HepG2 (cell line): ENCODE measurements around the gene TAS2R13. TPM values are rescaled to one million over a fixed set of nuclear protein-coding genes. Genes with fewer than 3 reads are reported as not detected.

Source experiments
- DMAP1 ChIP-seq: IDR thresholded peaks from 2 replicates; pipeline ENCODE4 v1.6.1; 2016
- EP300 ChIP-seq, 3 experiments: sonication (generic) in 1 of 3; formaldehyde crosslinking in 1 of 3; IDR thresholded peaks; 2 replicates each; pipeline versions ENCODE4 v1.5.1 to v1.6.1; 2011 to 2020; ENCODE audit warnings: low read depth in 2 of 3, low read length in 2 of 3, borderline replicate concordance in 1 of 3, improper control_type of control experiment in 1 of 3, mild to moderate bottlenecking in 1 of 3, missing genetic modification reagents in 1 of 3, moderate library complexity in 1 of 3
- FIP1L1 ChIP-seq: fragments of 200-400 bp; formaldehyde crosslinking; IDR thresholded peaks from 2 replicates; pipeline ENCODE4 v1.6.1; 2018; ENCODE audit warnings: low read depth, mild to moderate bottlenecking, low read length, moderate library complexity, borderline replicate concordance; ENCODE audit not compliant: insufficient read depth
- FOSL1 ChIP-seq: sonication (generic); formaldehyde crosslinking; IDR thresholded peaks from 2 replicates; pipeline ENCODE4 v1.9.0; 2021; ENCODE audit warnings: missing genetic modification reagents, borderline replicate concordance
- MIER3 ChIP-seq: IDR thresholded peaks from 2 replicates; pipeline ENCODE4 v1.6.1; 2016; ENCODE audit warnings: missing compliant biosample characterization, borderline replicate concordance
- MYC ChIP-seq: sonication (generic); formaldehyde crosslinking; IDR thresholded peaks from 2 replicates; pipeline ENCODE4 v1.9.0; 2021; ENCODE audit warnings: missing genetic modification reagents, borderline replicate concordance
- PHF21A ChIP-seq: sonication (generic); formaldehyde crosslinking; IDR thresholded peaks from 2 replicates; pipeline ENCODE4 v1.5.0; 2020; ENCODE audit warnings: mild to moderate bottlenecking, missing genetic modification reagents
- REPIN1 ChIP-seq: sonication (generic); formaldehyde crosslinking; IDR thresholded peaks from 2 replicates; pipeline ENCODE4 v1.8.0; 2022; ENCODE audit warnings: missing genetic modification reagents, low read depth, mild to moderate bottlenecking, borderline replicate concordance
- SP4 ChIP-seq: sonication (generic); formaldehyde crosslinking; IDR thresholded peaks from 2 replicates; pipeline ENCODE4 v1.8.1; 2023; ENCODE audit warnings: mild to moderate bottlenecking, missing genetic modification reagents
- TARDBP ChIP-seq: sonication (generic); formaldehyde crosslinking; IDR thresholded peaks from 2 replicates; pipeline ENCODE4 v1.8.0; 2022; ENCODE audit warnings: mild to moderate bottlenecking, missing genetic modification reagents
- U2AF1 ChIP-seq: fragments of 200-400 bp; formaldehyde crosslinking; optimal IDR thresholded peaks from 2 replicates; pipeline ENCODE3; 2017; ENCODE audit warnings: mild to moderate bottlenecking, low read depth, low read length
- WIZ ChIP-seq: sonication (generic); formaldehyde crosslinking; IDR thresholded peaks from 2 replicates; pipeline ENCODE4 v1.5.1; 2020; ENCODE audit warnings: mild to moderate bottlenecking, missing genetic modification reagents
- ZBTB21 ChIP-seq: sonication (generic); formaldehyde crosslinking; IDR thresholded peaks from 2 replicates; pipeline ENCODE4 v1.4.0; 2020; ENCODE audit warnings: missing genetic modification reagents
- ZNF256 ChIP-seq: sonication (generic); formaldehyde crosslinking; conservative IDR thresholded peaks from 2 replicates; pipeline ENCODE4 v1.4.0; 2020; ENCODE audit warnings: missing genetic modification reagents
- ZNF430 ChIP-seq: sonication (generic); formaldehyde crosslinking; IDR thresholded peaks from 2 replicates; pipeline ENCODE4 v1.9.0; 2021; ENCODE audit warnings: mild to moderate bottlenecking, missing genetic modification reagents
- ZNF879 ChIP-seq: sonication (generic); formaldehyde crosslinking; IDR thresholded peaks from 2 replicates; pipeline ENCODE4 v1.8.1; 2023; ENCODE audit warnings: missing genetic modification reagents
- ZSCAN22 ChIP-seq: sonication (generic); formaldehyde crosslinking; IDR thresholded peaks from 2 replicates; pipeline ENCODE4 v1.4.0; 2020; ENCODE audit warnings: mild to moderate bottlenecking, missing genetic modification reagents
- polyA plus RNA-seq, 8 experiments: library from polyadenylated mRNA; depleted of rRNA in 3 of 8; stranded (reverse) in 7 of 8; unstranded in 1 of 8; fragments of >200 nt; fragmentation: Illumina TruSeq in 4 of 8; extraction: Trizol in 4 of 8; gene quantifications; 2 replicates each; pipeline versions ENCODE4 v1.2.1 to v1.2.3, GENCODE V29; 2011 to 2016; ENCODE audit warnings: low read depth in 4 of 8, missing spikeins in 1 of 8, mixed read lengths in 1 of 8; ENCODE audit not compliant: insufficient read depth in 1 of 8
- total RNA-seq, 5 experiments: library from RNA; depleted of rRNA; stranded (reverse); fragments of >200 nt; fragmentation: Illumina TruSeq; extraction: Trizol; gene quantifications; 2 replicates each; pipeline ENCODE4 v1.2.3, GENCODE V29; 2016; ENCODE audit warnings: low read depth in 1 of 5
- TF ChIP-seq, protein P1 (sequence below): sonication (generic); formaldehyde crosslinking; IDR thresholded peaks from 2 replicates; pipeline ENCODE4 v1.4.0; 2020; ENCODE audit warnings: mild to moderate bottlenecking, missing genetic modification reagents
- TF ChIP-seq, protein P2 (sequence below): sonication (generic); formaldehyde crosslinking; IDR thresholded peaks from 2 replicates; pipeline ENCODE4 v1.4.0; 2020; ENCODE audit warnings: mild to moderate bottlenecking, missing genetic modification reagents
- TF ChIP-seq, protein P3 (sequence below): sonication (generic); formaldehyde crosslinking; IDR thresholded peaks from 2 replicates; pipeline ENCODE4 v1.4.0; 2020; ENCODE audit warnings: missing genetic modification reagents

The TAS2R13 gene
- total and polyA plus RNA-seq, 2 of the 13 experiments (the other 11 are each of a cell fraction or from before 2014, with no cell fraction given) = 0.33 to 1.3 TPM

DNA sequence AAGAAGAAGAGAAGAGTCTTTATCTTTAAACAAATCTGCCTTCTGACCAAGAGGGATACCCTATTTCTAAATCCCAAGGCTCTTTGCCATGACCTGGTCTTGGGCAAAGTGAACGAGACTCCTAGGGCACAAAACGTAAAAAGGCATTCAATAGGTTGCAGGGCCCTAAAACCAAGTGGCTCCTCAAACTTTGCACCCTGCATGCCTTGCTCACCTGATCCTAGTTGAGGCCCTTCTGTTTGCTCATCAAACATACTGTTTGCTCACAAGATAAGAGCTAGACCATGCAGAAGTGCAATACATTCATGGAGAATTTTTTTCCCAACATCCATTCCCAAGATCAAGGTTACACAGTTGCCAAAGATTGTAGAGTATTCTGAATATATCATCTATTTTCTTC, 17.4 kb downstream of the TAS2R13 start (continued):
- TF ChIP-seq U2AF1 = no peak
- TF ChIP-seq WIZ = peak; percentile 81; the same call in 1 of the 2 replicates
- TF ChIP-seq, protein P1, sequence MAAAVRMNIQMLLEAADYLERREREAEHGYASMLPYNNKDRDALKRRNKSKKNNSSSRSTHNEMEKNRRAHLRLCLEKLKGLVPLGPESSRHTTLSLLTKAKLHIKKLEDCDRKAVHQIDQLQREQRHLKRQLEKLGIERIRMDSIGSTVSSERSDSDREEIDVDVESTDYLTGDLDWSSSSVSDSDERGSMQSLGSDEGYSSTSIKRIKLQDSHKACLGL (CRISPR knock-in tag) = no peak
- peak; percentile 92; the same call in 1 of the 2 replicates for TF ChIP-seq ZNF430
- peak; percentile 32; the same call in 1 of the 2 replicates for TF ChIP-seq ZBTB21 (CRISPR knock-in tag)
- TF ChIP-seq, protein P2, sequence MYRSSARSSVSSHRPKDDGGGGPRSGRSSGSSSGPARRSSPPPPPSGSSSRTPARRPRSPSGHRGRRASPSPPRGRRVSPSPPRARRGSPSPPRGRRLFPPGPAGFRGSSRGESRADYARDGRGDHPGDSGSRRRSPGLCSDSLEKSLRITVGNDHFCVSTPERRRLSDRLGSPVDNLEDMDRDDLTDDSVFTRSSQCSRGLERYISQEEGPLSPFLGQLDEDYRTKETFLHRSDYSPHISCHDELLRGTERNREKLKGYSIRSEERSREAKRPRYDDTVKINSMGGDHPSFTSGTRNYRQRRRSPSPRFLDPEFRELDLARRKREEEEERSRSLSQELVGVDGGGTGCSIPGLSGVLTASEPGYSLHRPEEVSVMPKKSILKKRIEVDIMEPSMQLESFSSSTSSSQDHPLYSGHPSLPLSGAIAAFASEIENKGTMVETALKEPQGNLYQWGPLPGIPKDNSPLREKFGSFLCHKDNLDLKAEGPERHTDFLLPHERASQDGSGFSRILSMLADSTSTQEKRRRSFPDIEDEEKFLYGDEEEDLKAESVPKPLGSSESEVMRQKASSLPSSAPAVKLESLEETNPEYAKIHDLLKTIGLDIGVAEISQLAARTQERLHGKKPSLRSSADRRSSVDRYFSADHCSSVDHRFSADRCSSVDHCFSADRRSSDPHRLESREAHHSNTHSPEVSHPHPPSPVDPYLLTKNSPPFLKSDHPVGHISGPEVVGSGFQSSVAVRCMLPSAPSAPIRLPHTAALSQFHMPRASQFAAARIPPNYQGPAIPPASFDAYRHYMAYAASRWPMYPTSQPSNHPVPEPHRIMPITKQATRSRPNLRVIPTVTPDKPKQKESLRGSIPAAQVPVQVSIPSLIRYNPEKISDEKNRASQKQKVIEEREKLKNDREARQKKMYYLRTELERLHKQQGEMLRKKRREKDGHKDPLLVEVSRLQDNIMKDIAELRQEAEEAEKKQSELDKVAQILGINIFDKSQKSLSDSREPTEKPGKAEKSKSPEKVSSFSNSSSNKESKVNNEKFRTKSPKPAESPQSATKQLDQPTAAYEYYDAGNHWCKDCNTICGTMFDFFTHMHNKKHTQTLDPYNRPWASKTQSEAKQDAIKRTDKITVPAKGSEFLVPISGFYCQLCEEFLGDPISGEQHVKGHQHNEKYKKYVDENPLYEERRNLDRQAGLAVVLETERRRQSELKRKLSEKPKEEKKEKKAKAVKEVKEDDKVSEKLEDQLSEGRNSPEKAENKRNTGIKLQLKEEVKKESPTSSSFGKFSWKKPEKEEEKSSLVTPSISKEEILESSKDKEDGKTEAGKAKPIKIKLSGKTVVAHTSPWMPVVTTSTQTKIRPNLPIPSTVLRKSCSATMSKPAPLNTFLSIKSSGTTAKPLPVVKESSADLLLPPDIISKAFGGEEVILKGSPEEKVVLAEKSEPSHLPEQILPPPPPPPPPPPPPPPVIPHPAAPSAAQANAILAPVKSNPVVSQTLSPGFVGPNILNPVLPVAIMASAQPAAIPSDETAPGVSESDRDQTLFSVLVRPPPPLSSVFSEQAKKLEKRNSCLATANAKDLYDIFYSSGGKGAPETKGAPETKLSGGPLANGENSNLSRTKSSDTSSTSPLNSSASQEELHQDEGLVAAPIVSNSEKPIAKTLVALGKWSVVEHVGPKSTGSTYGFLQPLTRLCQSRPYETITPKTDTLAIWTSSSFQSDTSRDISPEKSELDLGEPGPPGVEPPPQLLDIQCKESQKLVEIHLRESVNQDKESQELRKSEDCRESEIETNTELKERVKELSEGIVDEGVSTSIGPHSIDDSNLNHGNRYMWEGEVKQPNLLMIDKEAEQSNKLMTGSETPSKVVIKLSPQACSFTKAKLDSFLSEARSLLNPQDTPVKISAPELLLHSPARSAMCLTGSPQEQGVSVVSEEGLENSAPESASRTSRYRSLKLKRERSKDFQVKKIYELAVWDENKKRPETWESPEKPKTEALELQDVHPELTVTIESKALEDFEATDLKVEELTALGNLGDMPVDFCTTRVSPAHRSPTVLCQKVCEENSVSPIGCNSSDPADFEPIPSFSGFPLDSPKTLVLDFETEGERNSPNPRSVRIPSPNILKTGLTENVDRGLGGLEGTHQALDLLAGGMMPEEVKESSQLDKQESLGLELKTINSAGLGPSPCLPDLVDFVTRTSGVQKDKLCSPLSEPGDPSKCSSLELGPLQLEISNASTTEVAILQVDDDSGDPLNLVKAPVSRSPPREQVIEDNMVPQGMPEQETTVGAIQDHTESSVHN (CRISPR knock-in tag) = no peak
- peak; percentile 76 for TF ChIP-seq DMAP1 (CRISPR knock-in tag)
- no peak for TF ChIP-seq ZSCAN22 (CRISPR knock-in tag)
- TF ChIP-seq MIER3 (CRISPR knock-in tag) = peak; percentile 99
- TF ChIP-seq, protein P3, sequence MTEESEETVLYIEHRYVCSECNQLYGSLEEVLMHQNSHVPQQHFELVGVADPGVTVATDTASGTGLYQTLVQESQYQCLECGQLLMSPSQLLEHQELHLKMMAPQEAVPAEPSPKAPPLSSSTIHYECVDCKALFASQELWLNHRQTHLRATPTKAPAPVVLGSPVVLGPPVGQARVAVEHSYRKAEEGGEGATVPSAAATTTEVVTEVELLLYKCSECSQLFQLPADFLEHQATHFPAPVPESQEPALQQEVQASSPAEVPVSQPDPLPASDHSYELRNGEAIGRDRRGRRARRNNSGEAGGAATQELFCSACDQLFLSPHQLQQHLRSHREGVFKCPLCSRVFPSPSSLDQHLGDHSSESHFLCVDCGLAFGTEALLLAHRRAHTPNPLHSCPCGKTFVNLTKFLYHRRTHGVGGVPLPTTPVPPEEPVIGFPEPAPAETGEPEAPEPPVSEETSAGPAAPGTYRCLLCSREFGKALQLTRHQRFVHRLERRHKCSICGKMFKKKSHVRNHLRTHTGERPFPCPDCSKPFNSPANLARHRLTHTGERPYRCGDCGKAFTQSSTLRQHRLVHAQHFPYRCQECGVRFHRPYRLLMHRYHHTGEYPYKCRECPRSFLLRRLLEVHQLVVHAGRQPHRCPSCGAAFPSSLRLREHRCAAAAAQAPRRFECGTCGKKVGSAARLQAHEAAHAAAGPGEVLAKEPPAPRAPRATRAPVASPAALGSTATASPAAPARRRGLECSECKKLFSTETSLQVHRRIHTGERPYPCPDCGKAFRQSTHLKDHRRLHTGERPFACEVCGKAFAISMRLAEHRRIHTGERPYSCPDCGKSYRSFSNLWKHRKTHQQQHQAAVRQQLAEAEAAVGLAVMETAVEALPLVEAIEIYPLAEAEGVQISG (CRISPR knock-in tag) = peak; percentile 85
- no peak for TF ChIP-seq FOSL1 (CRISPR knock-in tag)
- peak; percentile 80; the same call in 1 of the 2 replicates for TF ChIP-seq REPIN1 (CRISPR knock-in tag)
- no peak for TF ChIP-seq FIP1L1
- TF ChIP-seq SP4 = no peak
- TF ChIP-seq ZNF879 = no peak
- TF ChIP-seq ZNF256 (CRISPR knock-in tag) = no peak
- TF ChIP-seq EP300 (IDR thresholded peaks at IDR 0.05; ENCODE audit: low read depth in 2 of 2, low read length in 2 of 2) = peak; percentile 94 to 100; a peak in 3 of 4 replicates
- TF ChIP-seq EP300 (CRISPR knock-in tag; IDR thresholded peaks at IDR 0.05; ENCODE audit: borderline replicate concordance) = peak; percentile 99
- TF ChIP-seq TARDBP = peak; percentile 97
- TF ChIP-seq PHF21A (CRISPR knock-in tag) = peak; percentile 90
- no peak; the same call in 1 of the 2 replicates for TF ChIP-seq MYC (CRISPR knock-in tag)
